Measurements from ENCODE around the gene ADRM1. TPM values are rescaled to one million over a fixed set of nuclear protein-coding genes. Genes with fewer than 3 reads are reported as not detected.

ADRM1 gene
- total RNA-seq, 2 experiments from 2014 or later: 40.8 to 44.3 TPM

- H3K4me3 Mint-ChIP-seq: peak overlapping the region; percentile 100
- Histone ChIP-seq H3K4me3 (ENCODE audit: low read length) (peak overlapping the region; percentile 82), H3K9me3 (ENCODE audit: control insufficient read depth in 1 of 2, insufficient read depth in 1 of 2, low read length in 2 of 2) (no peaks in the 10 kb centered on the region), H3K36me3 (ENCODE audit: insufficient read depth, low read length) (peaks cover 29% of the 10 kb centered on the region), H3K27me3 (ENCODE audit: control insufficient read depth in 1 of 2, insufficient read depth in 2 of 2, low read length in 2 of 2) (no peaks in the 10 kb centered on the region), H3K4me1 (ENCODE audit: insufficient read depth, low read length) (peaks cover 46% of the 10 kb centered on the region), H3K27ac (ENCODE audit: low read depth in 1 of 2, low read length in 2 of 2) (peak overlapping the region; percentile 89 to 92)
- ChIA-PET CTCF (interaction anchor here (0.6 to 2.6 kb wide), 5 partner anchors 64 to 198 kb away, joined by 3 to 12 read pairs (median 4); partner anchors contain the start of gene RPS21), POLR2A (interaction anchor here (0.7 to 1.6 kb wide), 4 partner anchors 64 to 291 kb away, joined by 3 to 8 read pairs (median 3); partner anchors contain the start of genes CABLES2 and OSBPL2)
- peak; percentile 76 to 95 (median 84) for DNase-seq
- TF ChIP-seq CTCF (IDR thresholded peaks at IDR 0.05): peak; percentile 77
- peak; percentile 62 for ATAC-seq (ENCODE audit: poor library complexity)
- peaks cover 26% of the 10 kb centered on the region for H3K4me1 Mint-ChIP-seq (ENCODE audit: low read depth)
- H3K9me3 Mint-ChIP-seq: no peaks in the 10 kb centered on the region
- H3K36me3 Mint-ChIP-seq (ENCODE audit: low read depth): peaks cover 35% of the 10 kb centered on the region
- H3K27ac Mint-ChIP-seq: peak overlapping the region; percentile 96
- no peaks in the 10 kb centered on the region for H3K27me3 Mint-ChIP-seq
- intact Hi-C loops (cut with DNase I, micrococcal nuclease): loop anchor here (1.0 to 5.0 kb wide), 9 partner anchors 63 to 505 kb away; partner anchors contain the start of genes LSM14B (in 2 of the 2), OSBPL2 (in 2 of the 2), LAMA5 (in 1 of the 2) and MTG2 (in 1 of the 2)
Observed at GRCh38 chr20:62301773-62302340, 940 bp upstream of the ADRM1 start.

GRCh38 chr20:62303062-62303339, 204 bp downstream of the ADRM1 start:
- H3K27me3 Mint-ChIP-seq: no peaks in the 10 kb centered on the region
- intact Hi-C loops (cut with DNase I, micrococcal nuclease): loop anchor here (1.0 to 5.0 kb wide), 7 partner anchors 64 to 504 kb away; partner anchors contain the start of genes LSM14B (in 2 of the 2), OSBPL2 (in 2 of the 2), LAMA5 (in 1 of the 2) and MTG2 (in 1 of the 2)
- H3K4me3 ChIP-seq (ENCODE audit: low read length): peak overlapping the region; percentile 89
- peak overlapping the region; percentile 100 for H3K4me3 Mint-ChIP-seq
- DNase-seq (no peak), ATAC-seq (ENCODE audit: poor library complexity) (no peak)
- no peaks in the 10 kb centered on the region for H3K9me3 ChIP-seq (ENCODE audit: control insufficient read depth in 1 of 2, insufficient read depth in 1 of 2, low read length in 2 of 2)
- peaks cover 46% of the 10 kb centered on the region for H3K4me1 ChIP-seq (ENCODE audit: insufficient read depth, low read length)
- H3K4me1 Mint-ChIP-seq (ENCODE audit: low read depth): peaks cover 26% of the 10 kb centered on the region
- no peaks in the 10 kb centered on the region for H3K27me3 ChIP-seq (ENCODE audit: control insufficient read depth in 1 of 2, insufficient read depth in 2 of 2, low read length in 2 of 2)
- H3K36me3 ChIP-seq (ENCODE audit: insufficient read depth, low read length): peaks cover 40% of the 10 kb centered on the region
- TF ChIP-seq CTCF (IDR thresholded peaks at IDR 0.05): no peak
- H3K9me3 Mint-ChIP-seq: no peaks in the 10 kb centered on the region
- H3K27ac Mint-ChIP-seq: peak overlapping the region; percentile 96
- POLR2A ChIA-PET: interaction anchor here (0.7 to 1.6 kb wide), 4 partner anchors 65 to 463 kb away, joined by 3 to 8 read pairs (median 4); partner anchors contain the start of genes CABLES2, OSBPL2 and RPS21
- peak overlapping the region in 1 of 2 donors; percentile 21 for H3K27ac ChIP-seq (ENCODE audit: low read depth in 1 of 2, low read length in 2 of 2)
- CTCF ChIA-PET: interaction anchor here (1.2 to 2.6 kb wide), 2 partner anchors 80 to 84 kb away, joined by 3 to 12 read pairs; partner anchors contain the start of gene RPS21
- peaks cover 44% of the 10 kb centered on the region for H3K36me3 Mint-ChIP-seq (ENCODE audit: low read depth)

- H3K9me3 Mint-ChIP-seq: no peaks in the 10 kb centered on the region
- Histone ChIP-seq H3K36me3 (ENCODE audit: insufficient read depth, low read length) (peaks cover 46% of the 10 kb centered on the region), H3K4me3 (ENCODE audit: low read length) (peak overlapping the region; percentile 89), H3K9me3 (ENCODE audit: control insufficient read depth in 1 of 2, insufficient read depth in 1 of 2, low read length in 2 of 2) (no peaks in the 10 kb centered on the region), H3K27me3 (ENCODE audit: control insufficient read depth in 1 of 2, insufficient read depth in 2 of 2, low read length in 2 of 2) (no peaks in the 10 kb centered on the region), H3K27ac (ENCODE audit: low read depth in 1 of 2, low read length in 2 of 2) (peak overlapping the region in 1 of 2 donors; percentile 29), H3K4me1 (ENCODE audit: insufficient read depth, low read length) (peaks cover 46% of the 10 kb centered on the region)
- peaks cover 26% of the 10 kb centered on the region for H3K4me1 Mint-ChIP-seq (ENCODE audit: low read depth)
- DNase-seq: peak in 3 of 14 experiments; percentile 10 to 45 (median 11)
- intact Hi-C loops (cut with DNase I, micrococcal nuclease): loop anchor here (1.0 to 5.0 kb wide), 8 partner anchors 64 to 504 kb away; partner anchors contain the start of genes LSM14B (in 2 of the 2), OSBPL2 (in 2 of the 2), LAMA5 (in 1 of the 2) and MTG2 (in 1 of the 2)
- ChIA-PET CTCF (interaction anchor here (2.6 kb wide), 1 partner anchor 79 kb away, joined by 12 read pairs; no protein-coding TSS in a partner anchor), POLR2A (interaction anchor here (0.8 to 1.6 kb wide), 3 partner anchors 65 to 104 kb away, joined by 3 to 8 read pairs (median 4); partner anchors contain the start of genes CABLES2, OSBPL2 and RPS21)
- H3K27ac Mint-ChIP-seq: peak overlapping the region; percentile 76
- no peak for ATAC-seq (ENCODE audit: poor library complexity)
- peaks cover 50% of the 10 kb centered on the region for H3K36me3 Mint-ChIP-seq (ENCODE audit: low read depth)
- peak overlapping the region; percentile 93 for H3K4me3 Mint-ChIP-seq
- no peak for TF ChIP-seq CTCF (IDR thresholded peaks at IDR 0.05)
- H3K27me3 Mint-ChIP-seq: no peaks in the 10 kb centered on the region
Observed at GRCh38 chr20:62303340-62304226, 786 bp downstream of the ADRM1 start.

Data from CD4-positive, alpha-beta T cell (primary cell).